GM12878 (cell line): ENCODE results near the gene TP53I11. TPM values are rescaled to one million over a fixed set of nuclear protein-coding genes. Genes with fewer than 3 reads are reported as not detected.

Experiments
- ATAC-seq: fragments of 200-7000 bp; cut with Tn5 transposase; 3 replicates; pipeline ENCODE4 v1.9.1; 2020; ENCODE audit warnings: mild to moderate bottlenecking, moderate library complexity
- BruUV-seq: library from RNA; stranded (reverse); fragments of 400-500 nt; replicated peaks from 2 replicates; lab custom pipeline; 2021; lab: Mats Ljungman, UMichigan
- CTCF ChIA-PET: fragments of 300-600 bp; sonication (Branson Sonifier 250); formaldehyde crosslinking; extraction: SDS; loops from one replicate; lab custom pipeline; 2021; ENCODE audit warnings: inconsistent platforms; lab: Yijun Ruan, JAX
- POLR2A ChIA-PET: fragments of 350-600 bp; formaldehyde crosslinking; extraction: SDS; loops from one replicate; lab custom pipeline; 2021; ENCODE audit warnings: inconsistent platforms; lab: Charles Lee
- RAD21 ChIA-PET: fragments of 300-600 bp; sonication (Branson Sonifier 250); formaldehyde crosslinking; loops from one replicate; lab custom pipeline; 2023; ENCODE audit warnings: antibody characterized with exemption; ENCODE audit not compliant: unreplicated experiment; lab: Charles Lee
- SMC1A ChIA-PET: fragments of 300-600 bp; sonication (Branson Sonifier 250); formaldehyde crosslinking; loops from one replicate; lab custom pipeline; 2023; ENCODE audit not compliant: unreplicated experiment, uncharacterized antibody; lab: Charles Lee
- DNase-seq: peaks from one replicate; pipeline ENCODE4 v3.0.0-alpha.2; 2011; ENCODE audit warnings: low read depth, low spot score
- FAIRE-seq: peaks from 3 replicates; lab custom pipeline; 2011; peaks lifted over from hg19 to GRCh38; lab: Jason Lieb, UNC
- H2AFZ ChIP-seq: 2 replicates; pipeline ENCODE4 v1.6.0; 2011; ENCODE audit warnings: low read depth, low read length, control low read depth; ENCODE audit not compliant: control insufficient read depth
- H3K27ac ChIP-seq: 2 replicates; pipeline ENCODE4 v1.5.1; 2011; ENCODE audit warnings: control low read depth; ENCODE audit not compliant: control insufficient read depth, insufficient read depth
- H3K27me3 ChIP-seq, 2 experiments: replicated peaks in 1 of 2; 2 replicates each; pipeline versions ENCODE4 v1.6.0 to v1.6.1; 2011; ENCODE audit warnings: low read length in 1 of 2; ENCODE audit not compliant: control insufficient read depth in 2 of 2, insufficient read depth in 2 of 2
- H3K36me3 ChIP-seq, 2 experiments: 2 replicates each; pipeline ENCODE4 v1.5.1; 2011; ENCODE audit warnings: low read length in 1 of 2; ENCODE audit not compliant: control insufficient read depth in 2 of 2, insufficient read depth in 2 of 2
- H3K4me1 ChIP-seq: 2 replicates; pipeline ENCODE4 v1.6.1; 2011; ENCODE audit warnings: mild to moderate bottlenecking, low read length, moderate library complexity, mixed read lengths; ENCODE audit not compliant: control insufficient read depth, insufficient read depth
- H3K4me2 ChIP-seq: 2 replicates; pipeline ENCODE4 v1.6.0; 2011; ENCODE audit warnings: control low read depth; ENCODE audit not compliant: control insufficient read depth, insufficient read depth
- H3K4me3 ChIP-seq: fragments of 200-600 bp; sonication (generic); 2 replicates; pipeline ENCODE4 v1.5.1; 2016
- H3K79me2 ChIP-seq: 2 replicates; pipeline ENCODE4 v1.6.0; 2011; ENCODE audit warnings: low read length; ENCODE audit not compliant: control insufficient read depth, insufficient read depth
- H3K9ac ChIP-seq: 2 replicates; pipeline ENCODE4 v1.8.0; 2011; ENCODE audit warnings: low read length, control low read depth, mixed read lengths; ENCODE audit not compliant: control insufficient read depth, insufficient read depth
- H3K9me3 ChIP-seq: replicated peaks from 3 replicates; pipeline ENCODE4 v1.5.1; 2011; ENCODE audit warnings: mild to moderate bottlenecking, low read length; ENCODE audit not compliant: control insufficient read depth, insufficient read depth
- H4K20me1 ChIP-seq: 2 replicates; pipeline ENCODE4 v1.6.0; 2011; ENCODE audit not compliant: control insufficient read depth, insufficient read depth
- NR2F1 ChIP-seq: fragments of 450-650 bp; conservative IDR thresholded peaks from 2 replicates; pipeline ENCODE4 v1.6.1; 2017; ENCODE audit warnings: mild to moderate bottlenecking
- PAX8 ChIP-seq: fragments of 450-650 bp; IDR thresholded peaks from 2 replicates; pipeline ENCODE4 v1.6.1; 2017; ENCODE audit warnings: mild to moderate bottlenecking, moderate library complexity
- POU2F2 ChIP-seq: IDR thresholded peaks from 3 replicates; pipeline ENCODE4 v1.6.1; 2011; ENCODE audit warnings: low read depth, mild to moderate bottlenecking, low read length, borderline replicate concordance
- ZNF384 ChIP-seq: IDR thresholded peaks from 2 replicates; pipeline ENCODE4 v1.6.1; 2012; ENCODE audit warnings: low read depth, mild to moderate bottlenecking, low read length, improper control_type of control experiment, borderline replicate concordance
- WGBS: methylation state at CpG from one replicate; pipeline ENCODE4 v1.1.6; 2016; ENCODE audit warnings: low lambda C conversion rate; ENCODE audit not compliant: insufficient replicate concordance, insufficient coverage; ENCODE audit errors: missing lambda C conversion rate; 5-methylcytosine and 5-hydroxymethylcytosine counted together
- in situ Hi-C: fragments of 300-500 bp; cut with MboI; formaldehyde crosslinking; loops from 9 replicates; pipeline ENCODE4 v1.14.3; 2018; ENCODE audit warnings: mixed read lengths
- intact Hi-C: fragments of 100-400 bp; cut with micrococcal nuclease; formaldehyde crosslinking; loops from one replicate; pipeline ENCODE4 v1.14.2; 2022; ENCODE audit not compliant: unreplicated experiment
- polyA plus RNA-seq, 11 experiments: library from polyadenylated mRNA; depleted of rRNA in 4 of 11; unstranded in 6 of 11; stranded (reverse) in 5 of 11; fragments of >200 nt; fragmentation: Nextera tagmentation in 4 of 11; fragmentation: Illumina TruSeq in 1 of 11; extraction: Ambion mirVana in 4 of 11; extraction: Trizol in 1 of 11; gene quantifications; 1 replicate in 1 of 11; 2 replicates in 10 of 11; pipeline versions ENCODE4 v1.2.1 to v1.2.3, GENCODE V29; 2011 to 2016; ENCODE audit warnings: inconsistent platforms in 2 of 11, missing spikeins in 2 of 11, low read depth in 1 of 11
- total RNA-seq, 4 experiments: library from RNA; depleted of rRNA in 3 of 4; stranded (reverse); fragments of >200 nt in 3 of 4; fragmentation: Illumina TruSeq in 1 of 4; extraction: Trizol in 1 of 4; gene quantifications; 2 replicates each; pipeline versions ENCODE4 v1.2.1 to v1.2.3, GENCODE V29; 2013 to 2021
- TF ChIP-seq, protein P1 (sequence below): IDR thresholded peaks from 2 replicates; pipeline ENCODE4 v1.6.1; 2012; ENCODE audit warnings: low read length, inconsistent platforms

The TP53I11 gene
- total and polyA plus RNA-seq, 10 of the 15 experiments (the other 5 are each of a cell fraction or from before 2014, with no cell fraction given): 0.03 to 0.28 (median 0.17) TPM; not detected in 3

DNA sequence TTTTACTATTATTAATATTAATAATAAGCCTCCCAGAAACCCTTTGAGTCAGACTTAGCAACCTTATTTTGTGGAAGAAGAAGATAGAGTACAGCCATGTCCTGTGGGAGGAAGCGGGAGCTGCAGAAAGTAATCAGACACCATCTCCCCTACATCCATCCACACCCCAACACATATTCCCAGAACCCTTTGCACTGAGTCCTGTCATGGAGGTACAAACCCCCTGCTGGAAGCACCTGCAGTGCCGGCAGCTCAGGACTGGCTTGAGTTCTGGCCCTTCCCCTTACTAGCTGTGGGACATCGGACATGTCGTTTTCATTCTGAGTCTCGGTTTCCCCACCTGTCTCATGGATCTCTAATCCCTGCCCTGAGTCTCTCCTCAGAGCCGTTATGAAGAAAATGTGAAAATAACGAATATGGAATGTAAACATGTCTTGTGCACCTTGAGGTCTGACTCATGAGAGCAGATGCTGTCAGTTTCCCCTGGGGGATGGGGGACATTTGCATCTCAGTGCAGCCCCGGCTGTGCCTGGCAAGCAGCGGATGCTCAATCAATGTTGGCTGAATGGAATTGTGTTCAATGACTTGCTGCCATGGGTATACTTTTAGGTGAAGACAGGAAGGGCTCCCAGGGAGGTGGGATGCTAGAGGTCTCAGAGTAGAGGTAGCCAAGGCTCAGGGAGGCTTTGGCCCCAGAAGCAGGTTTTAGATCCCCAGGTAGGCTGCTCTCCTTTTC, 45.4 kb downstream of the TP53I11 start:
- ChIA-PET RAD21 (no interaction called here), CTCF (no interaction called here), POLR2A (no interaction called here), SMC1A (no interaction called here)
- Histone ChIP-seq H4K20me1 (no peaks in the 10 kb centered on the region), H3K79me2 (no peaks in the 10 kb centered on the region), H3K36me3 (no peaks in the 10 kb centered on the region), H3K27me3 (peaks cover 0 to 3% of the 10 kb centered on the region in 2 experiments; a peak in 2 of 4 replicates), H3K4me2 (no peak overlapping the region), H2AFZ (no peak overlapping the region), H3K27ac (no peak overlapping the region), H3K4me1 (no peaks in the 10 kb centered on the region), H3K9me3 (no peaks in the 10 kb centered on the region), H3K9ac (no peak overlapping the region), H3K4me3 (no peak overlapping the region)
- ATAC-seq: no peak
- no TSS peak for BruUV-seq
- intact Hi-C loops: no loop called here
- DNase-seq: no peak
- FAIRE-seq: no peak
- 18% methylated on average over 9 of the region's 9 CpGs for WGBS
- in situ Hi-C loops: no loop called here
- TF ChIP-seq POU2F2: no peak
- TF ChIP-seq, protein P1, sequence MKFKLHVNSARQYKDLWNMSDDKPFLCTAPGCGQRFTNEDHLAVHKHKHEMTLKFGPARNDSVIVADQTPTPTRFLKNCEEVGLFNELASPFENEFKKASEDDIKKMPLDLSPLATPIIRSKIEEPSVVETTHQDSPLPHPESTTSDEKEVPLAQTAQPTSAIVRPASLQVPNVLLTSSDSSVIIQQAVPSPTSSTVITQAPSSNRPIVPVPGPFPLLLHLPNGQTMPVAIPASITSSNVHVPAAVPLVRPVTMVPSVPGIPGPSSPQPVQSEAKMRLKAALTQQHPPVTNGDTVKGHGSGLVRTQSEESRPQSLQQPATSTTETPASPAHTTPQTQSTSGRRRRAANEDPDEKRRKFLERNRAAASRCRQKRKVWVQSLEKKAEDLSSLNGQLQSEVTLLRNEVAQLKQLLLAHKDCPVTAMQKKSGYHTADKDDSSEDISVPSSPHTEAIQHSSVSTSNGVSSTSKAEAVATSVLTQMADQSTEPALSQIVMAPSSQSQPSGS: no peak
- no peak for TF ChIP-seq PAX8
- no peak for TF ChIP-seq ZNF384
- no peak for TF ChIP-seq NR2F1
- TF ChIP-seq, all 136 proteins: peak for 0
